Islet precursor cell (in vitro differentiated cells): ENCODE measurements around the gene ASCC2.
"Not testable (repeated sequence)": the region's sequence is repeated elsewhere in the genome, so short reads cannot be mapped to it uniquely, and the experiment has no call there.

ENCODE experiments used
- DNase-seq: peaks from one replicate; pipeline ENCODE4 v3.0.0-alpha.2; 2018

The ASCC2 gene

GRCh38 chr22:29837741-29838598 lies at the start of gene ASCC2:
Gene ASCC2, minus strand, starts transcription at chr22:29838274. Its CDS starts 5,949 bp downstream, at chr22:29832325.
- DNase-seq = peak; percentile 99

DNA sequence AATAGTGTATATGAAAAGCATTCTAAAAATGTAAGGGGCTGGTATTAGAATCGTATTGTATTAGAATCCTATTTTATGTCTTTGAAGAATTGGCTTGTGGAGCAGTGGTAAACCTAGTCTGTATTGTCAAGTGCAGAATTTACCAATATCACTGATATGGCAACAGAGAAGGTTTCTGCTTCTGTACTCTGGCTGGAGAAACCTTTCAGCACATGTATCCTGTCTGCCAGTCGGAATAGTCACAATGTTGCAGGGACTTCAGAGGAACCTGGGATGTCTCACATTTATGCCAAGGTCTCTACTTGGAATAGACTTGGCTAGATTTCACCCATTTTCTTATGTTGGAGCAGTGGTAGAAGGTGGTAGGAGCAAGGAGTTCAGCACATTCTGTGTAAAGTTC lies 49.3 kb upstream of the ASCC2 start:
- DNase-seq = no peak

GRCh38 chr22:29886596-29886995 lies 48.5 kb upstream of the ASCC2 start:
- no peak for DNase-seq

- DNase-seq = no peak
Measured at GRCh38 chr22:29885610-29886009, 47.5 kb upstream of the ASCC2 start.

GRCh38 chr22:29883775-29884097 lies 45.7 kb upstream of the ASCC2 start:
- no peak for DNase-seq

DNA sequence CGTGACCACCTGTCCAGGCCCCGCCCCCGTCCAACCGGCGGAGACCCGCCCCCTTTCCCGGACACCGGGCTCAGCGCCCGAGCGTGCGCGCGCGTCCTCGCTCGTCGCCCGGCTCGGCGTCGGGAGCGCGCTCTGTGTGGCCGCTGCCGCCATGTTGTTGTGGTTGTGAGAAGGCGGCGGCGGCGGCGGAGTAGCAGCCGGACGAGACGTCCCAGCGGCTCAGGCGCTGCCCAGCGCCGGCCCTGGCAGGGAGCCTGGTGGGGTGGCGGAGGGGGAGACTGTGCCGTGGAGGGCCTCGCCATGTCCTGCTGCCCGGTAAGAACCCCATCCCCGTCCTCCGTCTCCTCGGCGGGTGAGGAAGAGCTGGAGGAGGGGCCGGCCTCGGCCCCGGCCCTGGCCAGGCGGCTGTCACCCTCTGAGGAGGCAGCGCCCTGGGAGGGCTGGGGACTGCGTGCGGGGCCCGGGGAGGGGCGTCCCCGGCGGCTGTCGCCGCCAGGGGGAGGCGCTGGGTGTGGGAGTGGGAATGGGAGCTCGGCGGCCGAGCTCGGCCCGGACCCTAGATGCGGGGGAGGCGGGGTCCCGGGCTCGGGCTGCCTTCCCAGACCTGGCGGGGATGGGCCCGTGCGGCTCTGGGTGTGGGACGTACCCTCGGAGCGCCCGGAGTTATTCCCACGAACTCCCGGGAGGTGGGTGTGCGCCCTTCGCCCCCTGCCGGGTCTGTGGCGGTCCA lies 45.1 kb upstream of the ASCC2 start, which contains the start of gene MTMR3:
TSS of gene MTMR3 (plus strand) at position 130 of the 730 bp plus-strand sequence. CDS start 87,886 bp downstream, outside the sequence.
- DNase-seq = peak; percentile 97

GRCh38 chr22:29882716-29883044 lies 44.6 kb upstream of the ASCC2 start:
- DNase-seq = no peak

GRCh38 chr22:29879753-29880152 lies 41.7 kb upstream of the ASCC2 start:
- DNase-seq = no peak

DNA sequence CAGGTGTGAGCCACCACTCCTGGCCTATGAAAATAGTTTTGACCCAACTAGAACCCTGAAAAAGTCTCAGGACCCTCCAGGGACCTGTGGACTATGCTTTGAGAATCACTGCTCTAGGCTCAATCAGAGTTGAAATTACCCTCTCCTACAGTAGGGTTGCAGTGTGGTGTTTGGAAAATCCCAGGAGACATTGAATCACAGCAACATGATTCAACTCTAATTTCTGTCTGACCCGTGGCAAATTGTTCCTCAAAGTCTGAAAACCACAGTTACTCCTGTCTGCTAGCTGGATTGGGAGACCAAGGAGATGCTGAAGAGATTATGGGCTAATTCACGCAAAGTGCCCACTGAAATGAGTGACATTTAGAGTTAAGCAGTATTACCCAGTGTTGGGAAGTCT lies 39.5 kb upstream of the ASCC2 start:
- no peak for DNase-seq

GRCh38 chr22:29873943-29874342 lies 35.9 kb upstream of the ASCC2 start:
- no peak for DNase-seq

DNA sequence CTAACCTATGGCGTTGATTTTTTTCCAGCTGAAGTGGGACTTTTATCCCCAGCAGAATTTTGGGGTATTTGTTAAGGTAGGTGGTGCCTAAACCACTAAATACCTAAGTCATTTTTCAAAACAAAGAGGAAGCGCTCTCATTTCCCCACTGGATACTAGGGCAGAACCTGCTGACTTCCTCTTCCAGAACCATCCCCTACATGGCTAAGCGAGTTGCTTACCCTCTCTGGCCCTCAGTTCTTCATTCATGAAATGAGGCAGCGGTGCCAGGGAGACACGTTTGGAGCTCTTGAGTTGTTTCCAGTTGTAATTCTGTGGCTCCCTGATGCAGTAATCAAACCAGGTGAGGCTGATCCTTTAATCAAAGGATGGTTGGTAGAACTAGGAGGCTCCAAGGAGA lies 34.9 kb upstream of the ASCC2 start:
- DNase-seq = no peak

GRCh38 chr22:29872144-29872893 lies 34.2 kb upstream of the ASCC2 start:
- DNase-seq = no peak

DNA sequence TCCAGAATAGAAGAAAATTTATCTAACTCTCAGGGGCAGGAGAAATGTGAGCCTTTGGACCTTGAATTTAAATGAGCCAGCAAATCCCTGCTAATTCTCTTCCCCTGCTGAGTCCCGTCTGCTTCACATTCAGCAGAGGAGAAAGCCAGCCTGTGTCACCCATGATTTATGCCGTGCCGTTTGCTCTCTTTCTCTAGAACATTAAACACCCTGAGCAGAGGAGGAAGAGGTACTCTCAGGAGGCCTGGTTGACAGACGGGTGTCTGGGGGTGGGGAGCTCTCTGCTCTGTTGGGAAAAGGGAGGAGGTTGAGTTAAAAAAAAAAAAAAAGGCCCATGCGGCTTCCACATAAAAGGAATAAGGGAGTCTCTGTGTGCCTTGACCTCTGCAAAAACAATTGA lies 33.6 kb upstream of the ASCC2 start:
- peak; percentile 78 for DNase-seq

DNA sequence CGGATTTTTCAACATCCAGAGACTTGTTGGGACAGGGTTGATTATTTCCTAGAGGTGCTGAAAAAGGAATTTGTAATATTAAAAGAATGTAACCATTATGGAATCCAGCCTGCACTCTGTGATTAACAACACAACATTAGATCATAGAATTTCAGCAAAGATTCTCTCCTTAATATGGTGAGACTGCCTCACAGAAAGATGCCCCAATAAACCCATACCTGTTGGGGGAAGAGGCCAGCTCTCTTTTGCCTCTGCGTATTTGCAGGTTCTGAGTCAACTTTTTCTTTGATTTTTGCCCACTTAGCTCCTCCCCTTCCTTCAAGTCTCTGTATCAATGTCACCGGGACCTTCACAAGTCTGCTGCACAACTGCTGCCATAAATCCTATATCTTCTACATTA lies 32.5 kb upstream of the ASCC2 start:
- no peak for DNase-seq

DNA sequence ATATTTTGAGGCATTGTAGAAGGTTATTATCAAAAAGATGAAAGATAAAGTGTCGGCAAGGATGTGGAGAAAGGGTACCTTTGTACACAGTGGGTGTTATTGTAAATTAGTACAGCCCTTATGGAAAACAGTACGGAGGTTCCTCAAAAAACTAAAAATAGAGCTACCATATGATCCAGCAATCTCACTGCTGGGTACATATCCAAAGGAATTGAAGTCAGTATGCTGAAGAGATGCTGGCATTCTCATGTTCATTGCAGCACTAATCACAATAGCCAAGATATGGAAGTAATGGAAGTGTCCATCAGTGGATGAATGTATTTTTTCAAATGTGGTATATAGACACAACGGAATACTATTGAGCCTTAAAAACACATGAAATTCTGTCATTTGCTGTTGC lies 29.8 kb upstream of the ASCC2 start:
- DNase-seq = no peak

GRCh38 chr22:29867260-29867659 lies 29.2 kb upstream of the ASCC2 start:
- DNase-seq = no peak

DNA sequence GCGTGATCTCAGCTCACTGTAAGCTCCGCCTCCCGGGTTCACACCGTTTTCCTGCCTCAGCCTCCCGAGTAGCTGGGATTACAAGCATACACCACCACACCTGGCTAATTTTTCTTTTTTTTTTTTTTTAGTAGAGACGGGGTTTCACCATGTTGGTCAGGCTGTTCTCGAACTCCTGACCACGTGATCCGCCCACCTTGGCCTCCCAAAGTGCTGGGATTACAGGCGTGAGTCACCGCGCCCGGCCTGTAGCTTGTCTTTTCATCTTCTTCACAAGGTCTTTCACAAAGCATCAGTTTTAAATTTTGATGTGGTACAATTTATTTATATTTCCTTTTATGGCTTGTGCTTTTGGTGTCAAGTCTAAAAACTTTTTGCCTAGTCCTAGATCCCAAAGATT lies 27.5 kb upstream of the ASCC2 start:
- DNase-seq = not testable (repeated sequence)

- no peak for DNase-seq
Measured at GRCh38 chr22:29861672-29862297, 23.7 kb upstream of the ASCC2 start.

GRCh38 chr22:29860006-29860766 lies 22.1 kb upstream of the ASCC2 start:
- DNase-seq = peak; percentile 1

GRCh38 chr22:29859030-29859429 lies 21.0 kb upstream of the ASCC2 start:
- DNase-seq = peak; percentile 16

DNA sequence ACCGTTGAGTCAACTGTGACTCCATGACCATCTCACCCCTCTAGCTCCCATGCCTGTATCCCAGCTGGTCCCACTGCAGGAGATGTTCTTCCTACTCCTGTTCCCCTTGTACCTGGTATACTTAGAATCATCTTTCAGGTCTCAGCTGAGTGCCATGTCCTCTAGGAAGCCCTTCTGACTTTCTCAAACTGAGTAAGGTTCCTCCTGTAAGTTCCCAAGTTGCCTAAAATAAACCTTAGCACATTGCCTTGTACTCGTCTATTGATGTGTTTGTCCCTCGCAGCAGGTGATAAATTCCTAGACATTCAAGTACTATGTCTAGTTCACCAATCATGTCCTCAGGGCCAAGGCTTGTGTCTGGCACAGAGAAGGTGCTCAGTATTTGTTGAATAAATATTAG lies 18.4 kb upstream of the ASCC2 start:
- peak; percentile 14 for DNase-seq

DNA sequence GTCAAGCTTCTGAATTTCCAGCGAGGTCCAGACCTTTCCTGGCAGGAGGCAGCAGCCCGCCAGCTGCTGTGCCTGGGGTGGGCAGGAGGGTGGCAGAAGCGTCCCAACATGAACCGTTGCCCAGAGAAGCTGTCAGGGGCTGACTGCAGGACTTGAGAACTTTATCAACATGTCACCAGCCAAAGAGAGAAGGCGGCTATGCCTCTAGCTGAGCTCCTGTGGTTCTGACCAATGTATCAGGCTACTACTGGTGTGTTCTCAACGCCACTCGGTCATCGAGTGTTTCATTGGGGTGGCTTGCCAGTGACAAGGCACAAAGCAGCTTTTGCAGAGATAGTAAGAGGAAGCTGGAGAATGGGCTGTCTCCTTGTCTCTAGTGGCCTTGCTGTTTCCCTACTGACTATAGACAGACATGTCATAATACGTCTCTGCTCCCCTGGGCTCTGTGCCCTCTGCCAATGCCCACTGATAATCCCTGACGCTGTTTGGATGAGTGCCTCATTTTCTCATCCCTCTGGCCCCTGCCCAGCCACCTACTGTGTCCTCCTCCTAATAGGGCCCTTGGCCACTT lies 17.6 kb upstream of the ASCC2 start:
- DNase-seq = peak; percentile 41
